HG03575 (cell line): ENCODE results near the gene GPR55.

ENCODE experiments used
- ATAC-seq: cut with Tn5 transposase; IDR thresholded peaks from one replicate; pipeline ENCODE4 v1.9.1; 2021; ENCODE audit not compliant: unreplicated experiment, insufficient number of reproducible peaks, low FRiP score; ENCODE audit errors: extremely low read depth

Gene GPR55

GRCh38 chr2:230925443-230925878 is 419 bp upstream of the GPR55 start:
- no peak for ATAC-seq

GRCh38 chr2:230924092-230924469 is 961 bp downstream of the GPR55 start:
- ATAC-seq: no peak

- ATAC-seq: no peak
These were observed 1.9 kb downstream of the GPR55 start for GRCh38 chr2:230922951-230923717.

- no peak for ATAC-seq
These were observed 3.0 kb downstream of the GPR55 start for GRCh38 chr2:230921806-230922595.

GRCh38 chr2:230920167-230920566 is 4.9 kb downstream of the GPR55 start:
- ATAC-seq: no peak

- no peak for ATAC-seq
These were observed 5.4 kb downstream of the GPR55 start for GRCh38 chr2:230919681-230920080.

- ATAC-seq: no peak
These were observed 5.8 kb downstream of the GPR55 start for GRCh38 chr2:230919240-230919639.

- no peak for ATAC-seq
These were observed 8.8 kb downstream of the GPR55 start for GRCh38 chr2:230916218-230916617.

- ATAC-seq: no peak
These were observed 9.7 kb downstream of the GPR55 start for GRCh38 chr2:230915319-230915718.

- no peak for ATAC-seq
These were observed 10.2 kb downstream of the GPR55 start for GRCh38 chr2:230914886-230915285.

GRCh38 chr2:230913406-230914143 is 11.5 kb downstream of the GPR55 start:
- ATAC-seq: no peak

- no peak for ATAC-seq
These were observed 12.3 kb downstream of the GPR55 start for GRCh38 chr2:230912724-230913123.

GRCh38 chr2:230912046-230912445 is 13.0 kb downstream of the GPR55 start:
- ATAC-seq: no peak

GRCh38 chr2:230910546-230911177 is 14.4 kb downstream of the GPR55 start:
- no peak for ATAC-seq

- ATAC-seq: no peak
These were observed 15.0 kb downstream of the GPR55 start for GRCh38 chr2:230909841-230910545.

GRCh38 chr2:230908595-230909191 is 16.3 kb downstream of the GPR55 start:
- ATAC-seq: no peak

GRCh38 chr2:230908092-230908594 is 16.9 kb downstream of the GPR55 start:
- no peak for ATAC-seq
